WTC11 (cell line): ENCODE measurements around the gene RIN1. TPM values are rescaled to one million over a fixed set of nuclear protein-coding genes. Genes with fewer than 3 reads are reported as not detected.
A peak's percentile ranks its signal among the peaks of the same experiment; 100 is the strongest.

Source experiments
- ATAC-seq: fragments of 200-7000 bp; cut with Tn5 transposase; 2 replicates; pipeline ENCODE4 v1.10.0; 2021; ENCODE audit warnings: mild to moderate bottlenecking, moderate library complexity
- CTCF ChIA-PET: fragments of 300-600 bp; sonication (Branson Sonifier 250); formaldehyde crosslinking; loops from one replicate; lab custom pipeline; 2021; ENCODE audit warnings: antibody characterized with exemption; lab: Charles Lee
- POLR2A ChIA-PET: fragments of 350-600 bp; sonication (Branson Sonifier 250); formaldehyde crosslinking; loops from one replicate; lab custom pipeline; 2021; ENCODE audit warnings: antibody characterized with exemption; lab: Charles Lee
- DNase-seq: peaks from one replicate; pipeline ENCODE4 v3.0.0; 2021; ENCODE audit warnings: low spot score
- H3K27ac Mint-ChIP-seq: 2 replicates; pipeline ENCODE4 v1.8.0; 2021; ENCODE audit warnings: mixed read lengths
- H3K27me3 Mint-ChIP-seq: 2 replicates; pipeline ENCODE4 v1.8.0; 2021; ENCODE audit warnings: low read depth, mild to moderate bottlenecking, moderate library complexity, mixed read lengths
- H3K36me3 Mint-ChIP-seq: 2 replicates; pipeline ENCODE4 v1.8.0; 2021; ENCODE audit warnings: mixed read lengths
- H3K4me1 Mint-ChIP-seq: 2 replicates; pipeline ENCODE4 v1.8.0; 2022; ENCODE audit warnings: mixed read lengths
- H3K4me3 Mint-ChIP-seq: 2 replicates; pipeline ENCODE4 v1.8.0; 2021; ENCODE audit warnings: mild to moderate bottlenecking, moderate library complexity, mixed read lengths
- H3K9me3 Mint-ChIP-seq: 2 replicates; pipeline ENCODE4 v1.8.0; 2021; ENCODE audit warnings: mixed read lengths
- EMX1 ChIP-seq: fragments of 250-450 bp; sonication (Bioruptor Pico); IDR thresholded peaks from 2 replicates; pipeline ENCODE4 v1.8.0; 2021; ENCODE audit warnings: mild to moderate bottlenecking
- ESRRA ChIP-seq: sonication (generic); formaldehyde crosslinking; IDR thresholded peaks from 2 replicates; pipeline ENCODE4 v1.8.1; 2022; ENCODE audit warnings: mild to moderate bottlenecking, missing genetic modification reagents, borderline replicate concordance
- ETV6 ChIP-seq: sonication (generic); formaldehyde crosslinking; IDR thresholded peaks from 2 replicates; pipeline ENCODE4 v1.8.1; 2022; ENCODE audit warnings: mild to moderate bottlenecking, missing genetic modification reagents
- FOXK1 ChIP-seq: sonication (generic); formaldehyde crosslinking; IDR thresholded peaks from 2 replicates; pipeline ENCODE4 v1.8.0; 2022; ENCODE audit warnings: mild to moderate bottlenecking, moderate library complexity, missing genetic modification reagents
- GTF2I ChIP-seq: fragments of 250-450 bp; sonication (Bioruptor Pico); conservative IDR thresholded peaks from 2 replicates; pipeline ENCODE4 v1.4.0; 2021; ENCODE audit warnings: mild to moderate bottlenecking
- JAZF1 ChIP-seq: fragments of 250-450 bp; sonication (Bioruptor Pico); IDR thresholded peaks from 2 replicates; pipeline ENCODE4 v1.9.0; 2021; ENCODE audit warnings: moderate library complexity, mild to moderate bottlenecking, inconsistent platforms
- MYBL2 ChIP-seq: sonication (generic); formaldehyde crosslinking; IDR thresholded peaks from 2 replicates; pipeline ENCODE4 v1.8.1; 2023; ENCODE audit warnings: mild to moderate bottlenecking, moderate library complexity, missing genetic modification reagents
- RELA ChIP-seq: sonication (generic); formaldehyde crosslinking; IDR thresholded peaks from 2 replicates; pipeline ENCODE4 v1.8.1; 2022; ENCODE audit warnings: missing genetic modification reagents, mild to moderate bottlenecking, borderline replicate concordance
- SOX15 ChIP-seq: fragments of 250-450 bp; sonication (Bioruptor Pico); IDR thresholded peaks from 2 replicates; pipeline ENCODE4 v1.9.0; 2021; ENCODE audit warnings: mild to moderate bottlenecking
- SP1 ChIP-seq: sonication (generic); formaldehyde crosslinking; conservative IDR thresholded peaks from 2 replicates; pipeline ENCODE4 v1.8.1; 2022; ENCODE audit warnings: missing genetic modification reagents
- TCF7 ChIP-seq: sonication (generic); formaldehyde crosslinking; IDR thresholded peaks from 2 replicates; pipeline ENCODE4 v1.8.0; 2022; ENCODE audit warnings: mild to moderate bottlenecking, low read depth, missing genetic modification reagents, moderate library complexity
- ZBTB21 ChIP-seq: sonication (generic); formaldehyde crosslinking; IDR thresholded peaks from 2 replicates; pipeline ENCODE4 v1.8.1; 2023; ENCODE audit warnings: mild to moderate bottlenecking, missing genetic modification reagents, borderline replicate concordance
- ZNF263 ChIP-seq: sonication (generic); formaldehyde crosslinking; IDR thresholded peaks from 2 replicates; pipeline ENCODE4 v1.8.1; 2022; ENCODE audit warnings: low read depth, mild to moderate bottlenecking, moderate library complexity, missing genetic modification reagents
- ZNF317 ChIP-seq: sonication (generic); formaldehyde crosslinking; IDR thresholded peaks from 2 replicates; pipeline ENCODE4 v1.8.1; 2023; ENCODE audit warnings: low read depth, mild to moderate bottlenecking, moderate library complexity, missing genetic modification reagents, borderline replicate concordance
- ZNF396 ChIP-seq: fragments of 250-450 bp; sonication (Bioruptor Pico); IDR thresholded peaks from 2 replicates; pipeline ENCODE4 v1.8.0; 2021; ENCODE audit warnings: mild to moderate bottlenecking, moderate library complexity, borderline replicate concordance
- ZNF423 ChIP-seq: fragments of 250-450 bp; sonication (Bioruptor Pico); IDR thresholded peaks from 2 replicates; pipeline ENCODE4 v2.1.2; 2022; ENCODE audit warnings: mild to moderate bottlenecking, moderate library complexity
- total RNA-seq: library from RNA; stranded (reverse); gene quantifications from 3 replicates; pipeline ENCODE4 v1.2.3, GENCODE V29; 2021
- TF ChIP-seq, protein P1 (sequence below): sonication (generic); formaldehyde crosslinking; IDR thresholded peaks from 2 replicates; pipeline ENCODE4 v1.8.0; 2023; ENCODE audit warnings: mild to moderate bottlenecking, missing genetic modification reagents
- TF ChIP-seq, protein P2 (sequence below): sonication (generic); formaldehyde crosslinking; IDR thresholded peaks from 2 replicates; pipeline ENCODE4 v1.8.0; 2022; ENCODE audit warnings: mild to moderate bottlenecking, missing genetic modification reagents
- TF ChIP-seq, protein P3 (sequence below): sonication (generic); formaldehyde crosslinking; IDR thresholded peaks from 2 replicates; pipeline ENCODE4 v1.8.1; 2023; ENCODE audit warnings: mild to moderate bottlenecking, moderate library complexity, missing genetic modification reagents
- TF ChIP-seq, protein P4 (sequence below): sonication (generic); formaldehyde crosslinking; IDR thresholded peaks from 2 replicates; pipeline ENCODE4 v1.8.0; 2022; ENCODE audit warnings: mild to moderate bottlenecking, missing genetic modification reagents

RIN1 gene
- total RNA-seq, 1 experiment from 2014 or later = 5.0 TPM

DNA sequence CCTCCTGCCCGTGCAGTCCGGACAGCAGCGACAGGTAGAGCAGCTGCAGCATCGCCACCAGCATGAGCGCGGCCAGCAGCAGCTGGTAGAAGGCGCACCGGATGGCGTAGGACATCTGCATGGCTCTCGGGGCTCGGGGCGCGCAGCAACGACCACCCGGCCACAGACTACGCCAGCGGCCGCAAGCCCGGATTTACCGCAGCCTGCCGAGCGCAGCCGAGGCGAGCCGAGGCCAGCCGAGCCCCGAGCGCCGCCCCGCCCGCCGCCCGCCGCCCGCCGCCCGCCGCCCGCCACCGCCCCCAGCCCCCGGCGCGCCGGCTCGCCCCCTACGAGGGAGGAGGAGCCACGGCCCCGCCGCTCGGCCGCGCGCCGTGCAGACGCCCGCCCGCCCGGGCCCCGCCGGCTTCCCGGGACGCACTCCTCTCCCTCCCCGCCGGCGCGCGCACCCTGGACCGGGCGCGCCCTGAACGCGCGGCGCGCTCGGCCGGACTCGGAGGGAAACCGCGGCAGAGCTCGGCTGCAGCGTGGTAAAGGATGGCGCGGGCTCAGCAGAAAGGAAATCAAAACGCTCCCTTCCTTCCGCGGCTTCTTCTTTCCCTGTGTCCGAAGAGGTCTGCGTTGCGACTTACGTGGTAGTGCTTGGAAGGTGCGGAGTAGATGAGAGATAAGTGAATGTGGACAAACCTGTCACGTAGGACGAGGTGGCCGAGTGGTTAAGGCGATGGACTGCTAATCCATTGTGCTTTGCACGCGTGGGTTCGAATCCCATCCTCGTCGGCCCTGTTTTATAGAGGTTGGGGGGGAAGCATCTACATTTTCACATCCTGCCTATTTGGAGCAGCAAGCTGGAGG is 11.4 kb upstream of the RIN1 start, which contains the start of gene B4GAT1 (continued):
- TF ChIP-seq, protein P1, sequence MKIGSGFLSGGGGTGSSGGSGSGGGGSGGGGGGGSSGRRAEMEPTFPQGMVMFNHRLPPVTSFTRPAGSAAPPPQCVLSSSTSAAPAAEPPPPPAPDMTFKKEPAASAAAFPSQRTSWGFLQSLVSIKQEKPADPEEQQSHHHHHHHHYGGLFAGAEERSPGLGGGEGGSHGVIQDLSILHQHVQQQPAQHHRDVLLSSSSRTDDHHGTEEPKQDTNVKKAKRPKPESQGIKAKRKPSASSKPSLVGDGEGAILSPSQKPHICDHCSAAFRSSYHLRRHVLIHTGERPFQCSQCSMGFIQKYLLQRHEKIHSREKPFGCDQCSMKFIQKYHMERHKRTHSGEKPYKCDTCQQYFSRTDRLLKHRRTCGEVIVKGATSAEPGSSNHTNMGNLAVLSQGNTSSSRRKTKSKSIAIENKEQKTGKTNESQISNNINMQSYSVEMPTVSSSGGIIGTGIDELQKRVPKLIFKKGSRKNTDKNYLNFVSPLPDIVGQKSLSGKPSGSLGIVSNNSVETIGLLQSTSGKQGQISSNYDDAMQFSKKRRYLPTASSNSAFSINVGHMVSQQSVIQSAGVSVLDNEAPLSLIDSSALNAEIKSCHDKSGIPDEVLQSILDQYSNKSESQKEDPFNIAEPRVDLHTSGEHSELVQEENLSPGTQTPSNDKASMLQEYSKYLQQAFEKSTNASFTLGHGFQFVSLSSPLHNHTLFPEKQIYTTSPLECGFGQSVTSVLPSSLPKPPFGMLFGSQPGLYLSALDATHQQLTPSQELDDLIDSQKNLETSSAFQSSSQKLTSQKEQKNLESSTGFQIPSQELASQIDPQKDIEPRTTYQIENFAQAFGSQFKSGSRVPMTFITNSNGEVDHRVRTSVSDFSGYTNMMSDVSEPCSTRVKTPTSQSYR (CRISPR knock-in tag) = no peak
- TF ChIP-seq ESRRA (CRISPR knock-in tag) (no peak), ZNF263 (CRISPR knock-in tag) (no peak), ZNF317 (CRISPR knock-in tag) (peak; percentile 38; the same call in 1 of the 2 replicates), GTF2I (no peak), EMX1 (CRISPR knock-in tag) (0 out of 2 replicates have a peak, but pooled peaks have one; percentile 65), MYBL2 (no peak), ZBTB21 (CRISPR knock-in tag) (no peak), ZNF396 (no peak)

DNA sequence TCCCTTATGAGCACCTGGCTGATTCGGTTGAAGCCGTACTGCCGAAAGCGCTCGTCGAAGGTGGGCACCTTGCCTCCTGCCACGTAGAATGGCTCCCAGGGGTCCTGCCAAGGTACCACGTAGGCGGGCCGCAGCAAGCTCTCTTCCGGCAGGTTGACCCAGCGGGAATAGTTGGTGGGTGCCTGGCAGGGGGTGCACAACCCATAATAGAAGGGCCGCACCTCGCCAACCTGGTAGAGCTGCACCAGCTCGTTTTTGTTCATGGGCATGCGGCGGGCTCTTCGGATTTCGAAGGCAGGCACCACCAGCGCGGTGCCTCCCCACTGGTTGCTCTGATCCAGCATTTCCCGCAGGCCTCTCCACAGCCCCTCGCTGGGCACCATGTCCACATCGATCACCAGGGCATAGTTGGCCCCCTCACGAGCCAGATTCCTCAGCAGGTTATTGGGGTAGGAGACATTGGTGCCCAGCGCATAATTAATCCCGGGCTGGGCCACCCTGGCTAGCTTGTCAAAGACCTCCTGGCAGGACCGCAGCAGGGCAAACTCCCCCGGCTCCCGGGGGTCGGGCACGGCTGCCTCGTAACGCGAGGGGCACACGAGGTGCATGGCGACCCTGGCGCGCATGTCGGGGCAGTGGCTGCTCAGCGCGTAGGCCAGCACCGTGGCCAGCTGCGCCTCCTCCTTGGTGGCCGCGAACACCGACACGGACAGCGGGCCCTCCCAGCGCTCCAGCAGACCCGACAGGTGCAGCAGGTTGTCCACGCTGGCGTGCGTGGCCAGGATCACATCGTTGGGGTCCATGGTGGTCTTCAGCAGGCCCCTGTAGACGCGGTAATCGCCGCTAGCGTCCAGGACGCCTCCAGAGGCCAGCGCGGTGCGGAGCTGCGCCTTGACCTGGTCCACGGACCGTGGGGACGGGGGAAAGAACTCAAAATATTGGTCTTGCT is 10.5 kb upstream of the RIN1 start:
- Mint-ChIP-seq H3K9me3 (no peaks in the 10 kb centered on the region), H3K4me1 (peaks cover 26% of the 10 kb centered on the region), H3K4me3 (peak overlapping the region; percentile 96), H3K27me3 (peaks cover 6% of the 10 kb centered on the region; the same call in 1 of the 2 replicates), H3K36me3 (peaks cover 8% of the 10 kb centered on the region), H3K27ac (no peak overlapping the region)
- ChIA-PET POLR2A (interaction anchor here (0.6 kb wide), 1 partner anchor 10 kb away, joined by 3 read pairs; no protein-coding TSS in a partner anchor), CTCF (interaction anchor here (1.2 to 3.2 kb wide), 6 partner anchors 14 to 92 kb away, joined by 3 to 35 read pairs (median 6); partner anchors contain the start of gene MRPL11)
- TF ChIP-seq ZNF423 (CRISPR knock-in tag) = no peak
- no peak for TF ChIP-seq SOX15 (CRISPR knock-in tag)
- TF ChIP-seq TCF7 = peak; percentile 27; the same call in 1 of the 2 replicates
- TF ChIP-seq ETV6 (CRISPR knock-in tag) = 0 out of 2 replicates have a peak, but pooled peaks have one; percentile 8
- TF ChIP-seq, protein P2, sequence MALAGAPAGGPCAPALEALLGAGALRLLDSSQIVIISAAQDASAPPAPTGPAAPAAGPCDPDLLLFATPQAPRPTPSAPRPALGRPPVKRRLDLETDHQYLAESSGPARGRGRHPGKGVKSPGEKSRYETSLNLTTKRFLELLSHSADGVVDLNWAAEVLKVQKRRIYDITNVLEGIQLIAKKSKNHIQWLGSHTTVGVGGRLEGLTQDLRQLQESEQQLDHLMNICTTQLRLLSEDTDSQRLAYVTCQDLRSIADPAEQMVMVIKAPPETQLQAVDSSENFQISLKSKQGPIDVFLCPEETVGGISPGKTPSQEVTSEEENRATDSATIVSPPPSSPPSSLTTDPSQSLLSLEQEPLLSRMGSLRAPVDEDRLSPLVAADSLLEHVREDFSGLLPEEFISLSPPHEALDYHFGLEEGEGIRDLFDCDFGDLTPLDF = no peak
- no peak for TF ChIP-seq JAZF1 (CRISPR knock-in tag)
- TF ChIP-seq, protein P3, sequence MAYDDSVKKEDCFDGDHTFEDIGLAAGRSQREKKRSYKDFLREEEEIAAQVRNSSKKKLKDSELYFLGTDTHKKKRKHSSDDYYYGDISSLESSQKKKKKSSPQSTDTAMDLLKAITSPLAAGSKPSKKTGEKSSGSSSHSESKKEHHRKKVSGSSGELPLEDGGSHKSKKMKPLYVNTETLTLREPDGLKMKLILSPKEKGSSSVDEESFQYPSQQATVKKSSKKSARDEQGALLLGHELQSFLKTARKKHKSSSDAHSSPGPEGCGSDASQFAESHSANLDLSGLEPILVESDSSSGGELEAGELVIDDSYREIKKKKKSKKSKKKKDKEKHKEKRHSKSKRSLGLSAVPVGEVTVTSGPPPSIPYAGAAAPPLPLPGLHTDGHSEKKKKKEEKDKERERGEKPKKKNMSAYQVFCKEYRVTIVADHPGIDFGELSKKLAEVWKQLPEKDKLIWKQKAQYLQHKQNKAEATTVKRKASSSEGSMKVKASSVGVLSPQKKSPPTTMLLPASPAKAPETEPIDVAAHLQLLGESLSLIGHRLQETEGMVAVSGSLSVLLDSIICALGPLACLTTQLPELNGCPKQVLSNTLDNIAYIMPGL (CRISPR knock-in tag) = peak; percentile 54; the same call in 1 of the 2 replicates
- no peak for TF ChIP-seq RELA (CRISPR knock-in tag)
- TF ChIP-seq, protein P1 (CRISPR knock-in tag) = 0 out of 2 replicates have a peak, but pooled peaks have one; percentile 43
- 0 out of 2 replicates have a peak, but pooled peaks have one; percentile 13 for TF ChIP-seq FOXK1
- TF ChIP-seq, protein P4, sequence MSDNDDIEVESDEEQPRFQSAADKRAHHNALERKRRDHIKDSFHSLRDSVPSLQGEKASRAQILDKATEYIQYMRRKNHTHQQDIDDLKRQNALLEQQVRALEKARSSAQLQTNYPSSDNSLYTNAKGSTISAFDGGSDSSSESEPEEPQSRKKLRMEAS (CRISPR knock-in tag) = peak; percentile 64; the same call in 1 of the 2 replicates
- TF ChIP-seq SP1 (CRISPR knock-in tag) = no peak
- no peak for ATAC-seq
- no peak for DNase-seq
